Ishikawa (cell line): ENCODE results near the gene RPL18A.

Experiments used
- CEBPB ChIP-seq: IDR thresholded peaks from 2 replicates; pipeline ENCODE4 v1.6.1; 2012
- CREB1 ChIP-seq: IDR thresholded peaks from 2 replicates; pipeline ENCODE4 v1.6.1; 2012; ENCODE audit warnings: low read depth
- EP300 ChIP-seq: IDR thresholded peaks from 2 replicates; pipeline ENCODE4 v1.6.1; 2012; ENCODE audit warnings: borderline replicate concordance
- FOXM1 ChIP-seq: IDR thresholded peaks from 2 replicates; pipeline ENCODE4 v1.6.1; 2012; ENCODE audit warnings: low read depth, borderline replicate concordance
- MAX ChIP-seq: IDR thresholded peaks from 2 replicates; pipeline ENCODE4 v1.6.1; 2012
- RAD21 ChIP-seq: IDR thresholded peaks from 2 replicates; pipeline ENCODE4 v1.6.1; 2012; ENCODE audit warnings: low read depth
- REST ChIP-seq: IDR thresholded peaks from 2 replicates; pipeline ENCODE4 v1.6.1; 2012; ENCODE audit warnings: low read depth, mild to moderate bottlenecking
- TAF1 ChIP-seq: IDR thresholded peaks from 2 replicates; pipeline ENCODE4 v1.6.1; 2012; ENCODE audit warnings: low read depth, mild to moderate bottlenecking
- TCF12 ChIP-seq: IDR thresholded peaks from 2 replicates; pipeline ENCODE4 v1.6.1; 2012; ENCODE audit warnings: low read depth
- TEAD4 ChIP-seq: IDR thresholded peaks from 2 replicates; pipeline ENCODE4 v1.6.1; 2012
- YY1 ChIP-seq: IDR thresholded peaks from 2 replicates; pipeline ENCODE4 v1.6.1; 2012; ENCODE audit warnings: low read depth
- ZBTB7A ChIP-seq: IDR thresholded peaks from 2 replicates; pipeline ENCODE4 v1.6.1; 2012; ENCODE audit warnings: low read depth

- TF ChIP-seq REST, result no peak
- no peak for TF ChIP-seq FOXM1
- no peak for TF ChIP-seq TCF12
- TF ChIP-seq ZBTB7A, result no peak
- no peak for TF ChIP-seq RAD21
- no peak for TF ChIP-seq EP300
- no peak for TF ChIP-seq TAF1
- no peak for TF ChIP-seq YY1
- no peak for TF ChIP-seq CEBPB
- TF ChIP-seq CREB1, result no peak
- TF ChIP-seq TEAD4, result no peak
- no peak for TF ChIP-seq MAX
Measured at GRCh38 chr19:17871878-17872250, 12.2 kb downstream of the RPL18A start, which contains the start of gene SLC5A5.
